ENCODE results near the gene CYBB.

DNA sequence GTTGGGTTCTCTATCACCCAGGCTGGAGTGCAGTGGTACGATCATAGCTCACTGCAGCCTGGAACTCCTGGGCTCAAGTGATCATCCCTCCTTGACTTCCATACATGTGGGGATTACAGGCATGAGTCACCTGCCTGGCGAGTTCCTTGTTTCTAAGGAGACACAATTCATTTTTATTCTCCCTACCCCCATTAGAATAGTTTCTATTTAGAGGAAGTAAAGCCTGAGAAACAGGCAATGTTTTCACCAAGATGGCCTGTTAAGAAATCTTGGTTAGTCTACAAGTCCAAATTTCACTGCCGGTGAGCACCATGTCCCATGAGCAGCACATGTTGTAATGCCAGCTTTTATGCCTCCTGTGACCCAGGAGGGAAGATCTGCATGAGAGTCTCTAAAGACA lies 5.7 kb downstream of the CYBB start:
- TF ChIP-seq, protein P1, sequence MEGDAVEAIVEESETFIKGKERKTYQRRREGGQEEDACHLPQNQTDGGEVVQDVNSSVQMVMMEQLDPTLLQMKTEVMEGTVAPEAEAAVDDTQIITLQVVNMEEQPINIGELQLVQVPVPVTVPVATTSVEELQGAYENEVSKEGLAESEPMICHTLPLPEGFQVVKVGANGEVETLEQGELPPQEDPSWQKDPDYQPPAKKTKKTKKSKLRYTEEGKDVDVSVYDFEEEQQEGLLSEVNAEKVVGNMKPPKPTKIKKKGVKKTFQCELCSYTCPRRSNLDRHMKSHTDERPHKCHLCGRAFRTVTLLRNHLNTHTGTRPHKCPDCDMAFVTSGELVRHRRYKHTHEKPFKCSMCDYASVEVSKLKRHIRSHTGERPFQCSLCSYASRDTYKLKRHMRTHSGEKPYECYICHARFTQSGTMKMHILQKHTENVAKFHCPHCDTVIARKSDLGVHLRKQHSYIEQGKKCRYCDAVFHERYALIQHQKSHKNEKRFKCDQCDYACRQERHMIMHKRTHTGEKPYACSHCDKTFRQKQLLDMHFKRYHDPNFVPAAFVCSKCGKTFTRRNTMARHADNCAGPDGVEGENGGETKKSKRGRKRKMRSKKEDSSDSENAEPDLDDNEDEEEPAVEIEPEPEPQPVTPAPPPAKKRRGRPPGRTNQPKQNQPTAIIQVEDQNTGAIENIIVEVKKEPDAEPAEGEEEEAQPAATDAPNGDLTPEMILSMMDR (conservative IDR thresholded peaks at IDR 0.05; ENCODE audit: low read depth, low read length), result no peak
- TF ChIP-seq POLR2A (IDR thresholded peaks at IDR 0.05; ENCODE audit: low read depth, low read length) (no peak), RAD21 (IDR thresholded peaks at IDR 0.05; ENCODE audit: low read length) (no peak), RCOR1 (IDR thresholded peaks at IDR 0.05; ENCODE audit: insufficient replicate concordance, low read length) (no peak), BHLHE40 (IDR thresholded peaks at IDR 0.05; ENCODE audit: low read depth, low read length) (no peak), SMC3 (IDR thresholded peaks at IDR 0.05; ENCODE audit: low read depth, low read length) (no peak), CEBPB (IDR thresholded peaks at IDR 0.05; ENCODE audit: low read depth, low read length) (no peak), MAFK (IDR thresholded peaks at IDR 0.05; ENCODE audit: low read depth, low read length) (no peak), NFE2L2 (IDR thresholded peaks at IDR 0.05; ENCODE audit: low read depth, low read length) (no peak), MXI1 (IDR thresholded peaks at IDR 0.05; ENCODE audit: borderline replicate concordance, low read depth, low read length) (no peak), FOS (IDR thresholded peaks at IDR 0.05; ENCODE audit: low read depth, low read length) (no peak)
- TF ChIP-seq, protein P2, sequence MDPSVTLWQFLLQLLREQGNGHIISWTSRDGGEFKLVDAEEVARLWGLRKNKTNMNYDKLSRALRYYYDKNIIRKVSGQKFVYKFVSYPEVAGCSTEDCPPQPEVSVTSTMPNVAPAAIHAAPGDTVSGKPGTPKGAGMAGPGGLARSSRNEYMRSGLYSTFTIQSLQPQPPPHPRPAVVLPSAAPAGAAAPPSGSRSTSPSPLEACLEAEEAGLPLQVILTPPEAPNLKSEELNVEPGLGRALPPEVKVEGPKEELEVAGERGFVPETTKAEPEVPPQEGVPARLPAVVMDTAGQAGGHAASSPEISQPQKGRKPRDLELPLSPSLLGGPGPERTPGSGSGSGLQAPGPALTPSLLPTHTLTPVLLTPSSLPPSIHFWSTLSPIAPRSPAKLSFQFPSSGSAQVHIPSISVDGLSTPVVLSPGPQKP (IDR thresholded peaks at IDR 0.05; ENCODE audit: borderline replicate concordance, low read depth, low read length), result no peak
- TF ChIP-seq, protein P3, sequence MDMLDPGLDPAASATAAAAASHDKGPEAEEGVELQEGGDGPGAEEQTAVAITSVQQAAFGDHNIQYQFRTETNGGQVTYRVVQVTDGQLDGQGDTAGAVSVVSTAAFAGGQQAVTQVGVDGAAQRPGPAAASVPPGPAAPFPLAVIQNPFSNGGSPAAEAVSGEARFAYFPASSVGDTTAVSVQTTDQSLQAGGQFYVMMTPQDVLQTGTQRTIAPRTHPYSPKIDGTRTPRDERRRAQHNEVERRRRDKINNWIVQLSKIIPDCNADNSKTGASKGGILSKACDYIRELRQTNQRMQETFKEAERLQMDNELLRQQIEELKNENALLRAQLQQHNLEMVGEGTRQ (IDR thresholded peaks at IDR 0.05; ENCODE audit: low read depth, low read length), result no peak

Data from IMR-90 (cell line).